RWPE2 (cell line): ENCODE data around the gene MGLL.
A peak's percentile ranks its signal among the peaks of the same experiment; 100 is the strongest.

Source experiments
- ATAC-seq: fragments of 200-7000 bp; cut with Tn5 transposase; 3 replicates; pipeline ENCODE4 v1.9.1; 2021; ENCODE audit warnings: low read depth
- DNase-seq: peaks from one replicate; pipeline ENCODE4 v3.0.0-alpha.2; 2020; ENCODE audit warnings: low spot score
- H3K27ac ChIP-seq: fragments of 450-650 bp; 2 replicates; pipeline ENCODE4 v1.5.1; 2017; ENCODE audit warnings: mild to moderate bottlenecking; ENCODE audit not compliant: poor library complexity, severe bottlenecking
- H3K27me3 ChIP-seq: fragments of 250-450 bp; sonication (Bioruptor Pico); 2 replicates; pipeline ENCODE4 v1.5.1; 2021; ENCODE audit warnings: mild to moderate bottlenecking, moderate library complexity; ENCODE audit not compliant: insufficient read depth, poor library complexity, severe bottlenecking
- H3K36me3 ChIP-seq: fragments of 250-450 bp; sonication (Bioruptor Pico); 2 replicates; pipeline ENCODE4 v1.5.1; 2020; ENCODE audit warnings: low read depth, mild to moderate bottlenecking, moderate library complexity
- H3K4me1 ChIP-seq: fragments of 250-450 bp; sonication (Bioruptor Pico); 2 replicates; pipeline ENCODE4 v1.5.1; 2021; ENCODE audit warnings: mild to moderate bottlenecking, moderate library complexity; ENCODE audit not compliant: insufficient read depth, poor library complexity, severe bottlenecking
- H3K4me3 ChIP-seq: fragments of 250-450 bp; sonication (Bioruptor Pico); 2 replicates; pipeline ENCODE4 v1.5.1; 2021; ENCODE audit warnings: mild to moderate bottlenecking, moderate library complexity; ENCODE audit not compliant: severe bottlenecking
- H3K9me3 ChIP-seq: fragments of 250-450 bp; sonication (Bioruptor Pico); 2 replicates; pipeline ENCODE4 v1.5.1; 2021; ENCODE audit warnings: mild to moderate bottlenecking, moderate library complexity; ENCODE audit not compliant: severe bottlenecking
- TF ChIP-seq, protein P1 (sequence below): fragments of 450-650 bp; IDR thresholded peaks from one replicate; pipeline ENCODE4 v1.5.1; 2017; ENCODE audit warnings: mild to moderate bottlenecking, moderate library complexity; ENCODE audit not compliant: poor library complexity, severe bottlenecking

The MGLL gene

GRCh38 chr3:127718916-127719290, 103.4 kb downstream of the MGLL start:
- no peaks in the 10 kb centered on the region for H3K27me3 ChIP-seq
- no peaks in the 10 kb centered on the region for H3K36me3 ChIP-seq
- DNase-seq (peak; percentile 19), ATAC-seq (no peak)
- H3K4me1 ChIP-seq, result no peaks in the 10 kb centered on the region
- TF ChIP-seq, protein P1, sequence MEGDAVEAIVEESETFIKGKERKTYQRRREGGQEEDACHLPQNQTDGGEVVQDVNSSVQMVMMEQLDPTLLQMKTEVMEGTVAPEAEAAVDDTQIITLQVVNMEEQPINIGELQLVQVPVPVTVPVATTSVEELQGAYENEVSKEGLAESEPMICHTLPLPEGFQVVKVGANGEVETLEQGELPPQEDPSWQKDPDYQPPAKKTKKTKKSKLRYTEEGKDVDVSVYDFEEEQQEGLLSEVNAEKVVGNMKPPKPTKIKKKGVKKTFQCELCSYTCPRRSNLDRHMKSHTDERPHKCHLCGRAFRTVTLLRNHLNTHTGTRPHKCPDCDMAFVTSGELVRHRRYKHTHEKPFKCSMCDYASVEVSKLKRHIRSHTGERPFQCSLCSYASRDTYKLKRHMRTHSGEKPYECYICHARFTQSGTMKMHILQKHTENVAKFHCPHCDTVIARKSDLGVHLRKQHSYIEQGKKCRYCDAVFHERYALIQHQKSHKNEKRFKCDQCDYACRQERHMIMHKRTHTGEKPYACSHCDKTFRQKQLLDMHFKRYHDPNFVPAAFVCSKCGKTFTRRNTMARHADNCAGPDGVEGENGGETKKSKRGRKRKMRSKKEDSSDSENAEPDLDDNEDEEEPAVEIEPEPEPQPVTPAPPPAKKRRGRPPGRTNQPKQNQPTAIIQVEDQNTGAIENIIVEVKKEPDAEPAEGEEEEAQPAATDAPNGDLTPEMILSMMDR, result no peak
- no peak overlapping the region for H3K4me3 ChIP-seq
- no peak overlapping the region for H3K27ac ChIP-seq
- no peaks in the 10 kb centered on the region for H3K9me3 ChIP-seq

DNA sequence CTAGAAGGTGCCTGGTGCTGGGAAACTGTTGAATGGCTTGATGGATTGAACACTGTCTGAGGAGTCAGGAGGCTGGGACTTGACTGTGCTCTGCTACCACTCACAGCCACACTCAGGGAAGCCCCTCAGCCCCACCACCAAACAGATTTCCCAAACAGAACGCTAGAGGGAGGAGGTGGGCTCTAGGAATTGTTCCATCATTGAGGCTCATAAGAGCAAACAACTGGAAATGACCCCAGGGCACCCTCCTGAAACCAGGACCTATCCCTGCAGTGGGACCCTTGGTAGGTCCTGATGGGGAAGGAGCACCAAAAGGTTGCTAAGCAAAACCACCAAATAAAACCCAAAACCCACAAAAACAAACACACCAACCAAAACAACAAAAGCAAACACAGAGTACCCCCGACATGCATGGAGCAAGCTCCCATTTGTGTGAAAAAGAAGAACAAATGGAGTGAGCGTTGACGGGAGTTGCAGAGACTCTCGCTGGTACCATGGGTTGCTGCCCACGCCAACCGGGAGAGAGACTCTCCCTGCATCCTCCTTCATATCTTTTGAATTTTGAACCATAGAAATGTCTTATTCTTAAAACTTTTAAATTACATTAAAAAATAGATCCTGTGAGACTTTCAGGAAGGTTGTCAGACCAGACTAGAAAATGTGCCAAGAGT, 103.9 kb downstream of the MGLL start:
- Histone ChIP-seq H3K27me3 (no peaks in the 10 kb centered on the region), H3K4me3 (no peak overlapping the region), H3K9me3 (no peaks in the 10 kb centered on the region), H3K36me3 (no peaks in the 10 kb centered on the region), H3K27ac (no peak overlapping the region), H3K4me1 (no peaks in the 10 kb centered on the region)
- peak; percentile 22 for DNase-seq
- TF ChIP-seq, protein P1, result no peak
- no peak for ATAC-seq

DNA sequence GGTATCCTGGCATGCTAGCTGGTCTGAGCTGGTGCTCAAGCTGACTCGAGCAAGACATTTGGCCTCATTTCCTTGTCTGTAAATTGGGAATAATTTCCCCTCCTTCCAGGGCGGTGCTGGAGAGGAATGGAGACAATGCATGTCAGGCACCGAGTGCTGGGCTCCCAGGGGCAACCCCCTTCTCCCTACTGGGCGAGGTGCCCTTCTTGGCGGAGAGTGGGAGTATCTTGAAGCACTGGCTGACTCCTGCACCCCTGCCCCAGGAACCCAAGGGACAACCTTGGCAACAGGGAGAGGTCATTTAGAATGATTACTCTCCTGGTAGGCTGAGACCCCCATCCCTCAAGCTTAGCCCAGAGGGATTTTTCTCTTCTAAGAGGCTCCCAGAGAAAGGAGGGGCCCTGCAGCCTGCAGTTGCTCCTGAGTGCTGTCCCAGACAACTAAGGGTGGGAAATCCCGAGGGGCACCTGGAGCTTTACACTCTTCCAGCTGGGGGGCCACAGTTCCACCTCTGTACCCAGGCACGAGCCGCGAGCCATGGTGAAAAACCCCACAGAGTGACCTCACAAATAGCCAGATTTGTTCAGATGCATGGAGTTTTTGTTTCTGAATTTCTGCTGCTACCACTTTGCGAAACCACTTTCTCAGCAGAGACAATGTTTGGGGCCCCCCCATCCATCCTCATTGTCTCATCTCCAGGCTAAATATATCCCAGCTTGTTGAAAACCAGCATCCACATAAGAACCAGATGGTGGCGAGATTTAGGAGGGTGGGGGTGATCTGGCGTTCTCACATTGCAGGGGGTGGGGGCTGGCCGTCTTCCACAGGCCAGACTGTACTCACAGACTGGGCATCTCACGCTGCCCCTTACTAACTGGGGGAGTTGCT, 104.7 kb downstream of the MGLL start:
- DNase-seq (peak; percentile 27), ATAC-seq (no peak)
- no peaks in the 10 kb centered on the region for H3K9me3 ChIP-seq
- H3K36me3 ChIP-seq, result no peaks in the 10 kb centered on the region
- H3K4me1 ChIP-seq, result no peaks in the 10 kb centered on the region
- H3K4me3 ChIP-seq, result no peak overlapping the region
- no peaks in the 10 kb centered on the region for H3K27me3 ChIP-seq
- no peak overlapping the region for H3K27ac ChIP-seq
- TF ChIP-seq, protein P1, result no peak

DNA sequence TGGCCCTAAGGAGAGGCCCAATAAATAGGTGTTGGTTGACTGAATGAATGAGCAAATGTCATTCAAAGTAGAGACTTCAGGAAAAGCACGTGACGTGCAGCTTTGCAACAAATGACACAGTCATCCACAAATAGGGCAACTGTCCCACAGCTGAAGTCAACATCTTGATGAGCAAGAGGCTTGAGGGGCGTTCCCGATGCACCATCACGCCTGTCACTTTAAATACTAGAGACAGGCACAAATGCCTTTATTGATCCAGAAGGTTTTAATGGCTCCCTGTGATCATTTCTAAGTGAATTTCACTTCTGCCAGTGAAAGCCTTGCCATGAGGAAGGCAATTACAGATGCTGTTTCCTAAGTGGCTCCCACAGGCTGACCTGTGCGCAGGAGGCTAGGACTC, 105.9 kb downstream of the MGLL start:
- Histone ChIP-seq H3K4me3 (no peak overlapping the region), H3K27ac (no peak overlapping the region), H3K9me3 (no peaks in the 10 kb centered on the region), H3K36me3 (no peaks in the 10 kb centered on the region), H3K27me3 (no peaks in the 10 kb centered on the region), H3K4me1 (no peaks in the 10 kb centered on the region)
- ATAC-seq (no peak), DNase-seq (no peak)
- TF ChIP-seq, protein P1, result no peak
